Endothelial cell of umbilical vein (primary cell): ENCODE data around the gene SPP1.

ENCODE experiments used
- MYC ChIP-seq: IDR thresholded peaks from one replicate; pipeline ENCODE4 v1.6.1; 2011; ENCODE audit warnings: mild to moderate bottlenecking, low read depth, low read length
- POLR2AphosphoS5 ChIP-seq: IDR thresholded peaks from 2 replicates; pipeline ENCODE4 v1.6.1; 2012; ENCODE audit warnings: low read depth, mild to moderate bottlenecking, control low read depth, low read length, moderate library complexity; ENCODE audit not compliant: insufficient read depth
- TF ChIP-seq, protein P1 (sequence below), 2 donors: IDR thresholded peaks; 1 replicate in 1 of 2; 2 replicates in 1 of 2; pipeline ENCODE4 v1.5.1; 2011; ENCODE audit warnings: low read length in 2 of 2, mild to moderate bottlenecking in 2 of 2, moderate library complexity in 2 of 2, control low read depth in 1 of 2, inconsistent platforms in 1 of 2, low read depth in 1 of 2; ENCODE audit not compliant: insufficient read depth in 1 of 2; ENCODE audit errors: extremely low read depth in 1 of 2

DNA sequence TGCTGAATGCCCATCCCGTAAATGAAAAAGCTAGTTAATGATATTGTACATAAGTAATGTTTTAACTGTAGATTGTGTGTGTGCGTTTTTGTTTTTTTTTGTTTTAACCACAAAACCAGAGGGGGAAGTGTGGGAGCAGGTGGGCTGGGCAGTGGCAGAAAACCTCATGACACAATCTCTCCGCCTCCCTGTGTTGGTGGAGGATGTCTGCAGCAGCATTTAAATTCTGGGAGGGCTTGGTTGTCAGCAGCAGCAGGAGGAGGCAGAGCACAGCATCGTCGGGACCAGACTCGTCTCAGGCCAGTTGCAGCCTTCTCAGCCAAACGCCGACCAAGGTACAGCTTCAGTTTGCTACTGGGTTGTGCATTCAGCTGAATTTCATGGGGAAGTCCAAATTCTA is at the start of gene SPP1:
- TF ChIP-seq POLR2AphosphoS5: no peak
- TF ChIP-seq, protein P1, sequence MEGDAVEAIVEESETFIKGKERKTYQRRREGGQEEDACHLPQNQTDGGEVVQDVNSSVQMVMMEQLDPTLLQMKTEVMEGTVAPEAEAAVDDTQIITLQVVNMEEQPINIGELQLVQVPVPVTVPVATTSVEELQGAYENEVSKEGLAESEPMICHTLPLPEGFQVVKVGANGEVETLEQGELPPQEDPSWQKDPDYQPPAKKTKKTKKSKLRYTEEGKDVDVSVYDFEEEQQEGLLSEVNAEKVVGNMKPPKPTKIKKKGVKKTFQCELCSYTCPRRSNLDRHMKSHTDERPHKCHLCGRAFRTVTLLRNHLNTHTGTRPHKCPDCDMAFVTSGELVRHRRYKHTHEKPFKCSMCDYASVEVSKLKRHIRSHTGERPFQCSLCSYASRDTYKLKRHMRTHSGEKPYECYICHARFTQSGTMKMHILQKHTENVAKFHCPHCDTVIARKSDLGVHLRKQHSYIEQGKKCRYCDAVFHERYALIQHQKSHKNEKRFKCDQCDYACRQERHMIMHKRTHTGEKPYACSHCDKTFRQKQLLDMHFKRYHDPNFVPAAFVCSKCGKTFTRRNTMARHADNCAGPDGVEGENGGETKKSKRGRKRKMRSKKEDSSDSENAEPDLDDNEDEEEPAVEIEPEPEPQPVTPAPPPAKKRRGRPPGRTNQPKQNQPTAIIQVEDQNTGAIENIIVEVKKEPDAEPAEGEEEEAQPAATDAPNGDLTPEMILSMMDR (IDR thresholded peaks at IDR 0.05; ENCODE audit: extremely low read depth in 1 of 2, insufficient read depth in 1 of 2, low read depth in 1 of 2, low read length in 2 of 2): no peak
- TF ChIP-seq MYC: no peak
